ENCODE results near the gene BAG3.
A peak's percentile ranks its signal among the peaks of the same experiment; 100 is the strongest.

BAG3 gene

GRCh38 chr10:119651514-119652360, 557 bp downstream of the BAG3 start:
- peak; percentile 14; the same call in 1 of the 2 replicates for TF ChIP-seq TAF1 (IDR thresholded peaks at IDR 0.05; ENCODE audit: low read depth)
- no peak for TF ChIP-seq USF1 (IDR thresholded peaks at IDR 0.05)
- TF ChIP-seq ZBTB7A (IDR thresholded peaks at IDR 0.05; ENCODE audit: low read depth): peak; percentile 83

- TF ChIP-seq RAD21 (IDR thresholded peaks at IDR 0.05; ENCODE audit: low read depth) (peak; percentile 46), ZBTB7A (IDR thresholded peaks at IDR 0.05; ENCODE audit: low read depth) (no peak), FOXM1 (IDR thresholded peaks at IDR 0.05; ENCODE audit: borderline replicate concordance, low read depth) (no peak), TEAD4 (IDR thresholded peaks at IDR 0.05) (no peak), YY1 (IDR thresholded peaks at IDR 0.05; ENCODE audit: low read depth) (no peak), CEBPB (IDR thresholded peaks at IDR 0.05) (no peak), TCF12 (IDR thresholded peaks at IDR 0.05; ENCODE audit: low read depth) (no peak)
Observed at GRCh38 chr10:119652361-119652730, 1.2 kb downstream of the BAG3 start.

- TF ChIP-seq TCF12 (IDR thresholded peaks at IDR 0.05; ENCODE audit: low read depth) (no peak), TEAD4 (IDR thresholded peaks at IDR 0.05) (no peak), FOXM1 (IDR thresholded peaks at IDR 0.05; ENCODE audit: borderline replicate concordance, low read depth) (peak; percentile 61; the same call in 1 of the 2 replicates)
Observed at GRCh38 chr10:119653209-119653608, 2.0 kb downstream of the BAG3 start.

GRCh38 chr10:119653916-119654315, 2.7 kb downstream of the BAG3 start:
- TF ChIP-seq TEAD4 (IDR thresholded peaks at IDR 0.05) (0 out of 2 replicates have a peak, but pooled peaks have one; percentile 5), FOXM1 (IDR thresholded peaks at IDR 0.05; ENCODE audit: borderline replicate concordance, low read depth) (no peak), MAX (IDR thresholded peaks at IDR 0.05) (0 out of 2 replicates have a peak, but pooled peaks have one; percentile 18)

- no peak for TF ChIP-seq ZBTB7A (IDR thresholded peaks at IDR 0.05; ENCODE audit: low read depth)
- TF ChIP-seq EP300 (IDR thresholded peaks at IDR 0.05; ENCODE audit: borderline replicate concordance): no peak
- no peak for TF ChIP-seq CREB1 (IDR thresholded peaks at IDR 0.05; ENCODE audit: low read depth)
- no peak for TF ChIP-seq TAF1 (IDR thresholded peaks at IDR 0.05; ENCODE audit: low read depth)
- no peak for TF ChIP-seq EGR1 (IDR thresholded peaks at IDR 0.05)
Observed at GRCh38 chr10:119654540-119654939, 3.4 kb downstream of the BAG3 start.

GRCh38 chr10:119655566-119656001, 4.4 kb downstream of the BAG3 start:
- TF ChIP-seq CREB1 (IDR thresholded peaks at IDR 0.05; ENCODE audit: low read depth) (no peak), EP300 (IDR thresholded peaks at IDR 0.05; ENCODE audit: borderline replicate concordance) (no peak), MAX (IDR thresholded peaks at IDR 0.05) (no peak), RAD21 (IDR thresholded peaks at IDR 0.05; ENCODE audit: low read depth) (no peak), USF1 (IDR thresholded peaks at IDR 0.05) (no peak), FOXM1 (IDR thresholded peaks at IDR 0.05; ENCODE audit: borderline replicate concordance, low read depth) (no peak), TEAD4 (IDR thresholded peaks at IDR 0.05) (no peak), EGR1 (IDR thresholded peaks at IDR 0.05) (no peak), CEBPB (IDR thresholded peaks at IDR 0.05) (no peak), YY1 (IDR thresholded peaks at IDR 0.05; ENCODE audit: low read depth) (no peak), NFIC (IDR thresholded peaks at IDR 0.05) (no peak), TAF1 (IDR thresholded peaks at IDR 0.05; ENCODE audit: low read depth) (no peak), ZBTB7A (IDR thresholded peaks at IDR 0.05; ENCODE audit: low read depth) (no peak), TCF12 (IDR thresholded peaks at IDR 0.05; ENCODE audit: low read depth) (no peak), REST (IDR thresholded peaks at IDR 0.05; ENCODE audit: low read depth) (no peak)

GRCh38 chr10:119656760-119657159, 5.6 kb downstream of the BAG3 start:
- TF ChIP-seq CREB1 (IDR thresholded peaks at IDR 0.05; ENCODE audit: low read depth) (no peak), YY1 (IDR thresholded peaks at IDR 0.05; ENCODE audit: low read depth) (no peak), EGR1 (IDR thresholded peaks at IDR 0.05) (no peak), MAX (IDR thresholded peaks at IDR 0.05) (no peak), CEBPB (IDR thresholded peaks at IDR 0.05) (no peak), USF1 (IDR thresholded peaks at IDR 0.05) (no peak), EP300 (IDR thresholded peaks at IDR 0.05; ENCODE audit: borderline replicate concordance) (no peak), REST (IDR thresholded peaks at IDR 0.05; ENCODE audit: low read depth) (no peak), RAD21 (IDR thresholded peaks at IDR 0.05; ENCODE audit: low read depth) (no peak), TCF12 (IDR thresholded peaks at IDR 0.05; ENCODE audit: low read depth) (no peak), TEAD4 (IDR thresholded peaks at IDR 0.05) (no peak), TAF1 (IDR thresholded peaks at IDR 0.05; ENCODE audit: low read depth) (no peak), ZBTB7A (IDR thresholded peaks at IDR 0.05; ENCODE audit: low read depth) (no peak), FOXM1 (IDR thresholded peaks at IDR 0.05; ENCODE audit: borderline replicate concordance, low read depth) (no peak), NFIC (IDR thresholded peaks at IDR 0.05) (no peak)
